HG03457 (cell line): ENCODE measurements around the gene AMDHD1.
"Not testable (repeated sequence)": the region's sequence is repeated elsewhere in the genome, so short reads cannot be mapped to it uniquely, and the experiment has no call there.

ENCODE experiments used
- ATAC-seq: cut with Tn5 transposase; IDR thresholded peaks from one replicate; pipeline ENCODE4 v1.9.1; 2021; ENCODE audit warnings: moderate number of reproducible peaks; ENCODE audit not compliant: unreplicated experiment

AMDHD1 gene

DNA sequence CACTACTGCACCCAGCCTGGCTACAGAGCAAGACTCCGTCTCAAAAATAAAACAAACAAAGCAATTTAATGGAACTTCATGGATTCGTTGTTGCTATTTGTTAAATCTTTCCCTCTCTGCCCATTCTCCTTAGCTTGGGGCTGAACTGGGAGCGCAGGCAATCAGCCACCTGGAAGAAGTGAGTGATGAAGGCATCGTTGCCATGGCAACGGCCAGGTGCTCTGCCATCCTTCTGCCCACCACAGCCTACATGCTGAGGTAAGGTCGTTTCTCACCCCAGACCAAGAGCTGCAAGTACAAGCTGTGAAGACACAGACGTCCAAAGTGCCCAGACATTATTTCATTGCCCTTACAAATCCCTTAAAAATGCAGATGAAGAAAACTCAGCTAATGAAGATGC, 19.1 kb downstream of the AMDHD1 start:
- no peak for ATAC-seq

- no peak for ATAC-seq
Observed at GRCh38 chr12:95963096-95963495, 20.0 kb downstream of the AMDHD1 start.

- ATAC-seq = no peak
Observed at GRCh38 chr12:95966287-95966870, 23.2 kb downstream of the AMDHD1 start.

GRCh38 chr12:95967301-95967700, 24.2 kb downstream of the AMDHD1 start:
- ATAC-seq = no peak

DNA sequence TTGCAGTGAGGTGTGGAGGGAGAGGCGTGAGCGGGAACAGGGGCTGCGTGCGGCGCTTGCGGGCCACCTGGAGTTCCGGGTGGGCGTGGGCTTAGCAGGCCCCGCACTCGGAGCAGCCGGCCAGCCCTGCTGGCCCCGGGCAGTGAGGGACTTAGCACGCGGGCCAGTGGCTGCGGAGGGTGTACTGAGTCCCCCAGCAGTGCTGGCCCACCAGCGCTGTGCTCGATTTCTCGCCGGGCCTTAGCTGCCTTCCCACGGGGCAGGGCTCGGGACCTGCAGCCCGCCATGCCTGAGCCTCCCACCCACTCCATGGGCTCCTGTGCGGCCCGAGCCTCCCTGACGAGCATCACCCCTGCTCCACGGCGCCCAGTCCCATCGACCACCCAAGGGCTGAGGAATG, 26.0 kb downstream of the AMDHD1 start:
- ATAC-seq = not testable (repeated sequence)

DNA sequence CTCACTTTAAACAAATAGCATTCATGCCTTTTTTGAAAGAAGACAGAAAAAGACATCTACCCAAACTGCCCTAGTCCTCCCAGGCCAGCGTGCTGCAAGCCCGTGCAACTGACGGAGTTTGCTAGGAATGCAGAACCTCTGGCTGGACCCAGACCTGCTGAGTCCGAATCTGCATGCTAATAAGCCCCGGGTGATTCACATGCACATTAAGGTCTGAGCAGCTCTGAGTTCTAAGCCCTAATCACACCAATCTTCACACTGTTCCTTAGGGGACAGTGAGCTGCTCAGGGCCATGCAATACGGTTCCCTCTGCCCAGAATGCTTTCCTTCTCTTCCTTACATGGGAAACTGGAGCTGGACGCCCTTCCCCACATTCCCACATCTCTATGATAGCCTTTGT, 27.8 kb downstream of the AMDHD1 start:
- ATAC-seq = no peak

- ATAC-seq = no peak
Observed at GRCh38 chr12:95972832-95973456, 29.8 kb downstream of the AMDHD1 start.

GRCh38 chr12:95974358-95974757, 31.2 kb downstream of the AMDHD1 start:
- no peak for ATAC-seq

GRCh38 chr12:95975491-95975890, 32.4 kb downstream of the AMDHD1 start:
- ATAC-seq = no peak

- no peak for ATAC-seq
Observed at GRCh38 chr12:95976416-95976832, 33.3 kb downstream of the AMDHD1 start.

GRCh38 chr12:95977764-95978305, 34.7 kb downstream of the AMDHD1 start:
- no peak for ATAC-seq

DNA sequence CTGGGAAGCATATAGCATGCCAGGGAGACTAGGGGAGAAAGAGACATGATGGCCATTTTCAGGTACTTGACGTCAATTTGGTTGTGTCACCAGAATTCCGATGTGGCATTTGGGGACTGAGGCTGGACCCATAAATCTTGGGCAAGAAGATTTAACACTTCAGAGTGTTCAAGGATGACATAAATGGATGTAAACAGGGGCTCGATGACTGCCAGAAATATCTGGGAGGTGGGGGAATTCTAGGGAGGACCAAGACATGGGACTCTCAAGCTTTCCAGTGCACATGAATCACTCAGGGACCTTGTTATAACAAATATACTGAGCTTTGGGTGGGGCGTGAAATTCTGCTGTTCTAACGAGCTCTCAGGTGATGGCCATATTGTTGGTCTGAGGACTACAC, 35.2 kb downstream of the AMDHD1 start:
- ATAC-seq = no peak

GRCh38 chr12:95978774-95979173, 35.6 kb downstream of the AMDHD1 start:
- no peak for ATAC-seq

GRCh38 chr12:95980437-95980836, 37.3 kb downstream of the AMDHD1 start:
- no peak for ATAC-seq

DNA sequence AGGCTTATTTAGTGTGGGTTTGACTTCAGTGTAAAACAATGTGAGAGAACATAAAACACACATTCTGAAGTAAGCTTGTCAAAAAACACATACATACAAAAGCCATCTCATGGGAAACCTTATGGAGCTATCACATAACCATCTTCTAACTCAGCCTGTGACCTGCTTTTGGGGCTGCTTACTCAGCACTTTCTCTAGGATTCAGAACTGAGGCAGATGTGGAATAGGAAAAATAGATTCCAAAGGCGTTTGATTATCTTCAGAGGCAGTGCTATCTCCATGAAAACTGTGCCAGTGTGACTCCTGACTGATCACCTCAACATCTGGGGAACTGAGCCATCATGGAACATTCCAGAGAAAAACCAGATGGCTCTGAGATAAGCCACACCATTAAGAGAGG, 39.5 kb downstream of the AMDHD1 start:
- no peak for ATAC-seq

DNA sequence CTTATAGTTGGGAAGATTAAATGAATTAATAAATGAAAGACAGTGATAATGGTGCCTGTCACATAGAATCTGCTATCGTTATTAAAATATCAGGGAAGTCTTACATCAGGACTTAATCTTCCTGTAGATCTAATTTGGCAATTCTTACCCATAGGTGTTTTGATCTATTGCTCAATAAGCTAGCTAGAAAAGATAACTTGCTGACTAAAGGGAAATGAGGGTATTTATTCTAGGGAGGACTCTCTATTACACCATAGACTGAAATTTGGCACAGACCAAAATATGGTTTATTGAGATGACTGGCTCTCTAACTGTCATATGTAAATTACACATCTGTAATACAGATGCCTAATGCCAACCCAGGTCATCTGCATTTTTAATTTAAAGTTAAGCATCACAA, 41.6 kb downstream of the AMDHD1 start:
- ATAC-seq = no peak

DNA sequence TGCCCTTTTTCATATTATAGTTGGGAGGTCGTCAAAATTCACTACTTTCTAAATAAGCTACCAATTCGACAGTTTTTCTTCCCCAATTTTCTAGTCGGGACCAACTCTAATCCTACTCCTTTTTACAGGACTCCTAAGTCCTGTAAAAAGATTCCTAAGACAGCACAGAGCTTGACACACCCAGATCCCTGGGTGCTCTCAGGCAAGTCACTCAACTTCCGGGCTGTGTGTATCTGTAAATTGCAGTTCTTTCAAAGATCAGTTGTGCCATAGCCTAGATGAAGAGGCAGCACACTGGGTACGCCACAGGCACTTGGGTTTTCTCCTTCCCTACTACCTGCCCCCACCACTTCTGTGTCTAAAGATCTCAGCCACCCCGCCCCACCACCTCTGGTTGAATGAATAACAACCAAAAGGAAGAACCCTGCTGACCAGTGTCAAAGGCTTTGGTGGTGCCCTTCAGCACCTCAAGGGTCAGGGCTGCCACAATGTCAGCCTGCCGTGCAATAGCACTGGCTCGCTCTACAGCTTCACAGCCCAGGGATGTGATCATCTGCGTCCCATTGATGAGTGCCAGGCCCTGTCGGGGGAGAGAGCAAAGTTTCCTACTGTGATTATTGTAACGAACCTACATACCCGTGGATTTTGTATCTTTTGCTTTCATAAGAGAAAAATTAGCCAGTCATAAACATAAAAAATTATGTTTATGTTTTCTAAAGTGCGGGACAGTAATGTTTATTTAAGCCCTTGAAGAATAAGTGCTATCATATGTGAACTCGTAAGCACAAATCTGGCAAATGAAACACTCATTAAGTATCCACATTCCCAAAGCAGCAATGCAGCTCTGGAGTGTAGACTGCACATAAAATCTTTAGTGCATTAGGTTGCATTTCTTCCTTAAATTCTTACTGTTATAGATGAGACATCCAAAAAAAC, 43.8 kb downstream of the AMDHD1 start:
- no peak for ATAC-seq

DNA sequence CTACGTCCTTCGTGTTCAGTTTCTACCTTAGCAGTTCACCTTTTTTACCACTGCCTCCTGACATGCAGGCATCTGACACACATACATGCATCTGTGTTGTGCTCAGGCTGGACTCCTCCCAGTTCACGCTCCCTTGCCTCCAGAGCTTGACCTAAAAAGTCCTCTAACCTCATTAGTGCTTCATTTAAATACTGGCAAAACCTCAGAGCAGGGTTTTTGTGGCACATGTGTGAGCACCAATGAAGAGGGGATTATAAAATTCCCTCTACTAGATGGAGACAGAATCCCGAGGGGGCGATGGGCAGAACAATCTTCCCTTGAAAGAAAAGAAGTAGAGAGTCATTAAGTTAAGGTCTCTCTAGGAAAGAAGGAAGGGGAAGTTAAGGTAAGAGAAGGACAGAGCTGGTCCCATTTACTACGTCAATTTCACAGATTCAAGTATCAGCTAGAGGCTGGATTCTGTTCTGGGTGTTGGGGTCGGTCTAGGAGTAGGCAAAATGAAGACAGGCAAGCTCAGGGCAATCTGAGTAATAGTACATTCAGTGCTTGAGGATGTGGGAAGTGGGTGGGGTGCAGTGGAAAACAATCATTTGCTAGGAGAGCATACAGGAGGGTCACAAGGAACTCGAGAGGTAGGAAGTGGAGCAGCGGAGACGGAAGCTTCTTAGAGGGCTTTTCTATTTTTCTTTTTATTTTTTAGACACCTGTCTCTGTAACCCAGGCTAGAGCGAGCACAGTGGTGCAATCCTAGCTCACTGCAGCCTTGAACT, 45.6 kb downstream of the AMDHD1 start:
- no peak for ATAC-seq

DNA sequence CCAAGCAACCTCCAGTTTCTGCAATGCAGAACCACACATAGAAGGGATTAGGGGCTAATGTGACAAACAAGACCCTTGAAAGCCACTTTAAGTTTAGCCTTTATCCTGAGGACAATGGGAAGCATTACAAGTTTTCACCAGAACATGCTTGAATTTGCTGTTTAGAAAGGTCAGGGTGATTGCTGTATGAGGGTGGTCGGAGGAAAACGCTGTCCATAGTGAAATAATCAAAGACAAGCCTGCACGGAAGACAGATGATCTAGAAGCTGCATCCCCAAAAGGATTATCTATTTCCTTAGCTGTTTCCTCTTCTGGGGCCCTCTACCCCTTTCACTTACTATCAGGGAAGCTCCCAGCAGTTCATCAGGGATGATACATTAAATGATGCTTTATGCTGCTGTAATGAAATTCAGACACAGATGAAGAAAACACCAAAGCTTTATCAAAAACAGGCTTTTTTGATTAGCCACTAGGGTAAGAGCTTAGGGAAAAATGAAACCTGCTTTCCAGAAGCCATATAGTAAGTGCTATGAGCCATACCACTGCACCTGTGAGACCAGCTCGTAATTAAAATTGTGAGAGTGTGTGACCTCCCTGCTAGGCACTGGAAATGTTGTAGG, 46.5 kb downstream of the AMDHD1 start:
- ATAC-seq = no peak

GRCh38 chr12:95990136-95990535, 47.0 kb downstream of the AMDHD1 start:
- no peak for ATAC-seq
